WERI-Rb-1 (cell line): Measurements from ENCODE around the gene HOXC6.

Experiments
- DNase-seq: peaks from one replicate; pipeline ENCODE4 v3.0.0-alpha.2; 2020
- H3K27ac ChIP-seq: fragments of 250-450 bp; sonication (Bioruptor Pico); 2 replicates; pipeline ENCODE4 v1.5.1; 2020; ENCODE audit warnings: mild to moderate bottlenecking, moderate library complexity
- H3K27me3 ChIP-seq: fragments of 250-450 bp; sonication (Bioruptor Pico); 2 replicates; pipeline ENCODE4 v1.5.1; 2021; ENCODE audit warnings: mild to moderate bottlenecking, low read depth, moderate library complexity; ENCODE audit not compliant: insufficient read depth, severe bottlenecking
- H3K36me3 ChIP-seq: fragments of 250-450 bp; sonication (Bioruptor Pico); 2 replicates; pipeline ENCODE4 v1.5.1; 2020; ENCODE audit warnings: mild to moderate bottlenecking, moderate library complexity
- H3K4me3 ChIP-seq: 2 replicates; pipeline ENCODE4 v1.5.1; 2011; ENCODE audit warnings: low read depth, mild to moderate bottlenecking, control low read depth, low read length
- H3K9me3 ChIP-seq: fragments of 250-450 bp; sonication (Bioruptor Pico); 2 replicates; pipeline ENCODE4 v1.5.1; 2021; ENCODE audit warnings: mild to moderate bottlenecking, moderate library complexity; ENCODE audit not compliant: severe bottlenecking
- TF ChIP-seq, protein P1 (sequence below): IDR thresholded peaks from 2 replicates; pipeline ENCODE4 v1.5.1; 2011; ENCODE audit warnings: low read depth, mild to moderate bottlenecking, control low read depth, inconsistent platforms, low read length

HOXC6 gene

DNA sequence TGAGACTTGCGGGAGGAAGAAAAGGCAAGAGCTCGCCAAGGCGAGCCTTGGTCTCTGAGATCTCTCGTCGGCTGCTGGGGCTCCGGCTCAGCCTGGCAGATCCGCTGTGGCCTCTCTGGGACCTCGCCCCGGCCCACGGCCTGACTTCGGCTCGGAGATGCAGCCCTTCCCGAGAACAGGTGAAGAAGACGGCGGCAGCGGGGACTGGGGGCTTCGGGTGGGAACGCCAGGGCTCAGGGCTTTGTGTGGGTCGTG is 34.3 kb upstream of the HOXC6 start:
- Histone ChIP-seq H3K27ac (no peak overlapping the region), H3K4me3 (no peak overlapping the region), H3K9me3 (no peaks in the 10 kb centered on the region), H3K27me3 (no peaks in the 10 kb centered on the region), H3K36me3 (no peaks in the 10 kb centered on the region)
- TF ChIP-seq, protein P1, sequence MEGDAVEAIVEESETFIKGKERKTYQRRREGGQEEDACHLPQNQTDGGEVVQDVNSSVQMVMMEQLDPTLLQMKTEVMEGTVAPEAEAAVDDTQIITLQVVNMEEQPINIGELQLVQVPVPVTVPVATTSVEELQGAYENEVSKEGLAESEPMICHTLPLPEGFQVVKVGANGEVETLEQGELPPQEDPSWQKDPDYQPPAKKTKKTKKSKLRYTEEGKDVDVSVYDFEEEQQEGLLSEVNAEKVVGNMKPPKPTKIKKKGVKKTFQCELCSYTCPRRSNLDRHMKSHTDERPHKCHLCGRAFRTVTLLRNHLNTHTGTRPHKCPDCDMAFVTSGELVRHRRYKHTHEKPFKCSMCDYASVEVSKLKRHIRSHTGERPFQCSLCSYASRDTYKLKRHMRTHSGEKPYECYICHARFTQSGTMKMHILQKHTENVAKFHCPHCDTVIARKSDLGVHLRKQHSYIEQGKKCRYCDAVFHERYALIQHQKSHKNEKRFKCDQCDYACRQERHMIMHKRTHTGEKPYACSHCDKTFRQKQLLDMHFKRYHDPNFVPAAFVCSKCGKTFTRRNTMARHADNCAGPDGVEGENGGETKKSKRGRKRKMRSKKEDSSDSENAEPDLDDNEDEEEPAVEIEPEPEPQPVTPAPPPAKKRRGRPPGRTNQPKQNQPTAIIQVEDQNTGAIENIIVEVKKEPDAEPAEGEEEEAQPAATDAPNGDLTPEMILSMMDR, result no peak
- DNase-seq, result no peak

DNA sequence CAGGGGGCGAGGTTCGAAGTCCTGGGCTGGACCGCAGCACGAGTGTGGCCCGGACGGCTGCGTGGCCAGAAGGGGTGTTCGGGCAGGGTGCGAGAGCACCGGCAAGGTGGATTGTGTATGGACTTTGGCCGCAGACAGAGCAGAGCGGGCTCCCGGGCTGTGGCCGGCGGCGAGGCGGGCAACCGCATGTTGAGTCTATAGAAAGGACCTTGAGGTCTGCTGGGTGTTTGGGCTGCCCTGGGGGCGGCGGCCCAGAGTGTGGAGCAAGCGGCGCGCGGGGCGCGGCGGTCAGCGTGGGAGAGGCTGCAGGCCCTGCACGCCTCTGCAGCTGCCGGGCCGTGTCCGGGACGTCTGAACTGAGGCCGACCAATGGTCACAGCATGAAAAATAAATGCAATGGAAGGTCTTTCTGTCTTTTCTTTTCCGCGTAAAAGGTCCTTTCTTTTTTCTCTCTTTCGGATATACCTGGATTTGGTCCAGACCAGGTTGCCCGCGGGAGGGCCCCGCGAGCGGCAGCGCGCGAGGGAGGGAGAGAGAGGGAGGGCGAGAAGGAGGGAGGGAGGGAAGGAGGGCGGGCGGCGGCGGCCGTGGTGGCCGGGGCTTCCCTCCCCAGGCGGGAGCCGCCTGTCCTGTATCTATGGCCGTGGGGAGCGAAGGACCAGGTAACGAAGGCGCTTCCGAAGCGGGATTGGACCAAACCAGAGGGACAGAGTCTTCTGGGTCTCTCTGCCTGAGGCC is 33.8 kb upstream of the HOXC6 start:
- Histone ChIP-seq H3K4me3 (no peak overlapping the region), H3K9me3 (no peaks in the 10 kb centered on the region), H3K27me3 (no peaks in the 10 kb centered on the region), H3K27ac (peak overlapping the region; percentile 95), H3K36me3 (no peaks in the 10 kb centered on the region)
- TF ChIP-seq, protein P1, result no peak
- no peak for DNase-seq

DNA sequence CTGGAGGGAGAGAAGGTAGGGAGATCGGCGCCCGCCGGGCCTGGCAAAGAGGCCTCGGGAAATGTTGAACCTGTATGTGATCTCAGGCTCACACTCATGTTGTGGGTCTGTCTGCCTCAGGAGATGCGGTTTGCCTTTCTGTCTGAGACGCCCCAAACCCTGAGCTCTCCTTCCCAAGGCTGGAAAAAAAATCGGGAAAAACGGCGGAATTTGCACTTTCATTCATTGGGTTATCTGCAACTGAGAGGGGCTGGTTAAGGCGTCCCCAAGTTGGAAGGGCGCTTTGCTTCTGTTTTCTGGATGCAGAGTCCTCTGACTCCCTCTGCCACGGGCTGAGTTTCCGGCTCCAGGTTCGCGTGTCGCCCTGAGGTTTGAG is 33.2 kb upstream of the HOXC6 start:
- H3K27me3 ChIP-seq, result no peaks in the 10 kb centered on the region
- H3K27ac ChIP-seq, result peak overlapping the region; percentile 95
- H3K4me3 ChIP-seq, result peak overlapping the region; percentile 49

DNA sequence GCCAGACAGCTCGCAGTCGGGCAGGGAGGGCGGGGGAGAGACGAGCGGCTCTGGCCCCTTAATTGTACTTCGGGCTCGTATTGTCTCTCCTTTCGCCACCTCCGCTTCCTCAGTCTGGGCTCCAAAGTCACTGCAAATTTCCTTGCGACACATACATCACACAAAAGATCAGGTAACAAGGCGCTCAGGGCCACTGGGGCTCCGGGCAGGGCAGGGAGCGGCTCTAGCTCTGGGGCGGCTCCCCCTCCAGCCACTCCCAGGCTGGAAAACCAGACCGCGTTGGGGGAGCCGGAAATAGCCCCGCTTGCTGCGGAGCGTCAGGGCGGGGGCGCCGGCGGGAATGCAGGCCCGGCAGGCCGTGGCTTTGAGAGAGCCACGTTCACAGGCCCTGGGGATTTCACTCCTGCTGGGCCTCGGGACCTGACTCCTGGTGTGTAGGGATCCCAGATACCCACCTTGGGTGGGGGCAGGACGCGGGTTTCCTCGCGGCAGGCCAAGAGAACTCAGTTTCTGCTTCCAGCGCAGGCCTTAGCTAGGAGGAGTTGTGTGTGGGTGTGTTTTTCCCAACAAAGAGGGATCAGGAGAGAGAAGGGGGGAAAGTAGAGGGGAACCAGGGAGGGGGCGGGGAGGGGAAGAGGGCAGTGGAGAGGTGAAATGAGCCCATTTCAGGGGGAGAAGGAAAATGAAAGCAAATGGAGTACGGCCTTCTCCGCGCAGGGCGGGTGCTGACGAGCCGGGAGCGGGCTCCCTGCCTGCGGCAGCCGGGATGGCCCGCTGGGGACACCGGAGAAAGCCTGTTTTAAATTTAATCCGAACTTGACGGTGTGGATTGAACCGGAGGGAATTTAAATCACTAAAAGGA is 32.6 kb upstream of the HOXC6 start:
- H3K27me3 ChIP-seq, result no peaks in the 10 kb centered on the region
- TF ChIP-seq, protein P1, result no peak
- H3K36me3 ChIP-seq, result no peaks in the 10 kb centered on the region
- DNase-seq, result no peak
- H3K27ac ChIP-seq, result peak overlapping the region; percentile 95
- H3K4me3 ChIP-seq, result peak overlapping the region; percentile 49
- H3K9me3 ChIP-seq, result no peaks in the 10 kb centered on the region

More for the DNA sequence above, 33.2 kb upstream of the HOXC6 start:
- Histone ChIP-seq H3K9me3 (no peaks in the 10 kb centered on the region), H3K36me3 (no peaks in the 10 kb centered on the region)
- DNase-seq, result no peak
- TF ChIP-seq, protein P1, result no peak

DNA sequence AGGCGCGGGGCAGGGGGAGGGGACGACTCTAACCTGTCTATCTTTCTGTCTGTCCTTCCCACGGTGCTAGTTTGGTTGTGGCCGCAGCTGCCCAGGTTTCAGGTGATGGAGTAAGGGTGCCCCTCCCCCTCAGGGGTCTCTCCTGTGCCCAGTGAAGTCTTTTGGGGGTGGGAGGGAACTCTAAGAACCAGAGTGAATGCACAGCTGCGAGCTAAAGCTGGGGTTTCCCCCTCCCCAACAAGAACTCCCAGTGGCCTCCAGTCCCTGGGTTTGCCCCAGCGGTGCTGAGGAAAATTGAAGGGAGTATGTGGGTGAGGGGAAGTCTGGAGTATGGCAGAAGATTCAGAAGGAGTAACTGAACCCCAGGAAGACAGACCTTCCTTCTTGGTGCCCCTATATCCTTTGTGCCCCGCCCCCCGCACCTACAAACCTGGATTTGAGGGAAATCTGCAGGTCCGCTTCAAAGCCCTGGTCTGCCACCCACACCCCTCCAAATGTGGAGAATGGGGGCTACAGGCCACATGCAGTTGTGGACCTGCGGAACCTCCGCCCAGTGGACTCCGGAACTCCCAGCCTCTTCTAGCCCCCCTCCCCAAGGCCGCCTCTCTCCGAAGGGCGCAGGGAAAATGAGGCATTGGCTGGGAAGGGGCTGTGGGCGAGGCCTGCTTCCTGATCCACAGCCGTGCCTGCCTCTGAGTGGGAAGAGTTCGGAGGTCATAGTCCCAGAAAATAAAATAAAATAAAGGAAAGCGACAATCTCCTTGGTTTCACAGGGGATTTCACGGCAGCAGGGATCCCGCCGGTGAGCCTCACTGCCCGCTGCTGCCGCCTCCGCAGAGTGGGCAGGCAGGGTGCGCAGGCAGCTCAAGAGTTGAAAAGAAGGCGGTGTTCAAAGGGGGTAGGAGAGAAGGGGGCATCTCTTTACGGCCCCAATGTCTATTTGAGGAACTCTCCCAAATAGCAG is 31.7 kb upstream of the HOXC6 start:
- H3K9me3 ChIP-seq, result no peaks in the 10 kb centered on the region
- H3K27me3 ChIP-seq, result no peaks in the 10 kb centered on the region
- TF ChIP-seq, protein P1, result no peak
- DNase-seq, result no peak
- H3K36me3 ChIP-seq, result no peaks in the 10 kb centered on the region
- H3K27ac ChIP-seq, result peak overlapping the region; percentile 95
- peak overlapping the region; percentile 86 for H3K4me3 ChIP-seq
